H1 (cell line): ENCODE data around the gene TEX30. TPM values are rescaled to one million over a fixed set of nuclear protein-coding genes. Genes with fewer than 3 reads are reported as not detected.

ENCODE experiments used
- CTCF ChIA-PET: fragments of 300-600 bp; sonication (Branson Sonifier 250); formaldehyde crosslinking; loops from one replicate; lab custom pipeline; 2021; ENCODE audit not compliant: partially characterized antibody; lab: Charles Lee
- POLR2A ChIA-PET: fragments of 300-600 bp; sonication (Branson Sonifier 250); formaldehyde crosslinking; loops from one replicate; lab custom pipeline; 2021; ENCODE audit warnings: inconsistent platforms; ENCODE audit not compliant: partially characterized antibody; lab: Charles Lee
- DNase-seq, 2 experiments: peaks; one replicate each; pipeline versions ENCODE4 v3.0.0 to v3.0.0-alpha.2; 2010 to 2022; ENCODE audit warnings: low spot score in 2 of 2, low read depth in 1 of 2, mixed read lengths in 1 of 2
- FAIRE-seq: peaks from 2 replicates; lab custom pipeline; 2011; peaks lifted over from hg19 to GRCh38; lab: Jason Lieb, UNC
- H2AFZ ChIP-seq: 2 replicates; pipeline ENCODE4 v1.8.1; 2012; ENCODE audit warnings: low read length, inconsistent platforms
- H2AK5ac ChIP-seq: 2 replicates; pipeline ENCODE4 v1.6.1; 2013; ENCODE audit warnings: low read depth, low read length
- H2BK120ac ChIP-seq: replicated peaks from 2 replicates; pipeline ENCODE3; 2013; ENCODE audit warnings: low read depth, low read length, inconsistent platforms
- H2BK12ac ChIP-seq: 2 replicates; pipeline ENCODE4 v1.6.1; 2013; ENCODE audit warnings: low read depth, low read length
- H2BK15ac ChIP-seq: 2 replicates; pipeline ENCODE4 v1.6.1; 2013; ENCODE audit warnings: low read length
- H2BK20ac ChIP-seq: 2 replicates; pipeline ENCODE4 v1.6.1; 2013; ENCODE audit warnings: low read length
- H2BK5ac ChIP-seq: 2 replicates; pipeline ENCODE4 v1.6.1; 2013; ENCODE audit warnings: low read depth, low read length
- H3K14ac ChIP-seq: 2 replicates; pipeline ENCODE4 v1.6.1; 2013; ENCODE audit warnings: inconsistent platforms; ENCODE audit not compliant: insufficient read length
- H3K18ac ChIP-seq: 2 replicates; pipeline ENCODE4 v1.6.1; 2013; ENCODE audit warnings: low read length; ENCODE audit errors: extremely low read depth
- H3K23ac ChIP-seq: 2 replicates; pipeline ENCODE4 v1.6.1; 2013; ENCODE audit warnings: inconsistent platforms; ENCODE audit not compliant: insufficient read length
- H3K23me2 ChIP-seq: 2 replicates; pipeline ENCODE4 v1.6.1; 2013; ENCODE audit warnings: low read depth, low read length
- H3K27ac ChIP-seq: 2 replicates; pipeline ENCODE4 v1.6.1; 2011; ENCODE audit warnings: low read depth, low read length, inconsistent platforms
- H3K27me3 ChIP-seq, 4 experiments: replicated peaks in 1 of 4; 1 replicate in 1 of 4; 2 replicates in 3 of 4; pipeline versions ENCODE4 v1.6.1 to v1.8.1; 2011 to 2013; ENCODE audit warnings: low read length in 3 of 4, mild to moderate bottlenecking in 3 of 4, inconsistent platforms in 2 of 4, mixed read lengths in 2 of 4, moderate library complexity in 1 of 4; ENCODE audit not compliant: control insufficient read depth in 3 of 4, insufficient read depth in 3 of 4; ENCODE audit errors: extremely low read depth in 1 of 4
- H3K36me3 ChIP-seq, 4 experiments: 2 replicates each; pipeline versions ENCODE4 v1.6.1 to v1.8.1; 2011 to 2013; ENCODE audit warnings: mild to moderate bottlenecking in 4 of 4, low read length in 3 of 4, moderate library complexity in 2 of 4, control low read depth in 1 of 4, inconsistent platforms in 1 of 4; ENCODE audit not compliant: insufficient read depth in 4 of 4, control insufficient read depth in 2 of 4
- H3K4ac ChIP-seq: replicated peaks from 2 replicates; pipeline ENCODE3; 2013; ENCODE audit warnings: low read length, low read depth, mixed read lengths, inconsistent platforms; ENCODE audit not compliant: insufficient read length
- H3K4me1 ChIP-seq, 4 experiments: replicated peaks in 1 of 4; 1 replicate in 1 of 4; 2 replicates in 3 of 4; pipeline versions ENCODE4 v1.6.1 to v1.8.1; 2011 to 2013; ENCODE audit warnings: low read length in 3 of 4, inconsistent platforms in 2 of 4, mixed read lengths in 1 of 4; ENCODE audit not compliant: insufficient read depth in 4 of 4, control insufficient read depth in 3 of 4
- H3K4me2 ChIP-seq, 2 experiments: 2 replicates each; pipeline versions ENCODE4 v1.6.1 to v1.8.1; 2011 to 2013; ENCODE audit warnings: low read depth in 2 of 2, low read length in 2 of 2, control low read depth in 1 of 2, inconsistent platforms in 1 of 2, mild to moderate bottlenecking in 1 of 2; ENCODE audit not compliant: insufficient read depth in 1 of 2
- H3K4me3 ChIP-seq, 4 experiments: fragments of 200-600, 300-600 bp in 1 of 4; sonication (generic), shearing (Covaris generic), sonication (Bioruptor Twin) in 1 of 4; 2 replicates each; pipeline versions ENCODE4 v1.5.1 to v1.8.1; 2011 to 2016; ENCODE audit warnings: low read length in 4 of 4, low read depth in 3 of 4, control low read depth in 2 of 4, inconsistent platforms in 2 of 4, mild to moderate bottlenecking in 2 of 4, mixed read lengths in 1 of 4, moderate library complexity in 1 of 4; ENCODE audit not compliant: insufficient read depth in 2 of 4; ENCODE audit errors: extremely low read depth in 1 of 4
- H3K56ac ChIP-seq: replicated peaks from 2 replicates; pipeline ENCODE3; 2013; ENCODE audit warnings: low read depth, mild to moderate bottlenecking, mixed read lengths, low read length, inconsistent platforms; ENCODE audit not compliant: insufficient read length
- H3K79me1 ChIP-seq: 2 replicates; pipeline ENCODE4 v1.6.1; 2013; ENCODE audit warnings: low read depth, low read length, control low read depth
- H3K79me2 ChIP-seq, 2 experiments: 2 replicates each; pipeline versions ENCODE4 v1.6.1 to v1.8.1; 2012 to 2013; ENCODE audit warnings: low read length in 2 of 2, mild to moderate bottlenecking in 2 of 2, inconsistent platforms in 1 of 2; ENCODE audit not compliant: insufficient read depth in 2 of 2, control insufficient read depth in 1 of 2
- H3K9ac ChIP-seq, 4 experiments: replicated peaks in 1 of 4; 1 replicate in 1 of 4; 2 replicates in 3 of 4; pipeline versions ENCODE4 v1.6.1 to v1.8.1; 2011 to 2013; ENCODE audit warnings: low read depth in 3 of 4, low read length in 3 of 4, control low read depth in 2 of 4, mild to moderate bottlenecking in 2 of 4, moderate library complexity in 2 of 4, inconsistent platforms in 1 of 4; ENCODE audit errors: extremely low read depth in 1 of 4
- H3K9me3 ChIP-seq, 2 experiments: 2 replicates each; pipeline versions ENCODE4 v1.6.1 to v1.8.1; 2012 to 2013; ENCODE audit warnings: mild to moderate bottlenecking in 2 of 2, moderate library complexity in 2 of 2, control low read depth in 1 of 2, inconsistent platforms in 1 of 2, low read depth in 1 of 2, low read length in 1 of 2, mixed read lengths in 1 of 2; ENCODE audit not compliant: insufficient read depth in 2 of 2
- H4K20me1 ChIP-seq, 2 experiments: replicated peaks in 1 of 2; 2 replicates each; pipeline versions ENCODE3 to v1.8.1; 2011 to 2013; ENCODE audit warnings: inconsistent platforms in 2 of 2, low read length in 2 of 2, mild to moderate bottlenecking in 1 of 2; ENCODE audit not compliant: insufficient read depth in 2 of 2, control insufficient read depth in 1 of 2
- H4K5ac ChIP-seq: 2 replicates; pipeline ENCODE4 v1.6.1; 2013; ENCODE audit warnings: low read length, low read depth, mixed read lengths, inconsistent platforms; ENCODE audit not compliant: insufficient read length
- H4K8ac ChIP-seq: 2 replicates; pipeline ENCODE4 v1.8.0; 2013; ENCODE audit warnings: mild to moderate bottlenecking, moderate library complexity, low read length, inconsistent platforms; ENCODE audit not compliant: insufficient read depth; ENCODE audit errors: extremely low read depth
- H4K91ac ChIP-seq: replicated peaks from 2 replicates; pipeline ENCODE3; 2013; ENCODE audit warnings: low read length, mixed read lengths, inconsistent platforms; ENCODE audit not compliant: insufficient read length
- BCL11A ChIP-seq, 2 experiments: IDR thresholded peaks; one replicate each; pipeline ENCODE4 v1.6.1; 2011; ENCODE audit warnings: low read depth in 2 of 2, low read length in 2 of 2, mild to moderate bottlenecking in 2 of 2
- CTCF ChIP-seq, 3 experiments: IDR thresholded peaks; 1 replicate in 2 of 3; 2 replicates in 1 of 3; pipeline versions ENCODE4 v1.5.1 to v1.6.1; 2011; ENCODE audit warnings: low read length in 3 of 3, mild to moderate bottlenecking in 3 of 3, inconsistent platforms in 2 of 3, low read depth in 1 of 3, moderate library complexity in 1 of 3; ENCODE audit not compliant: insufficient read depth in 1 of 3; ENCODE audit errors: control extremely low read depth in 1 of 3
- EGR1 ChIP-seq: IDR thresholded peaks from 2 replicates; pipeline ENCODE4 v1.6.1; 2011; ENCODE audit warnings: low read depth, low read length, borderline replicate concordance
- JUND ChIP-seq: IDR thresholded peaks from 2 replicates; pipeline ENCODE4 v1.6.1; 2011; ENCODE audit warnings: mild to moderate bottlenecking, improper control_type of control experiment, low read length
- KDM1A ChIP-seq: fragments of 200-600, 300-600 bp; sonication (generic); IDR thresholded peaks from 2 replicates; pipeline ENCODE4 v1.7.1; 2016; ENCODE audit warnings: mild to moderate bottlenecking, low read length, borderline replicate concordance
- POLR2A ChIP-seq, 2 experiments: IDR thresholded peaks; 1 replicate in 1 of 2; 2 replicates in 1 of 2; pipeline ENCODE4 v1.6.1; 2011; ENCODE audit warnings: low read depth in 2 of 2, low read length in 2 of 2, mild to moderate bottlenecking in 2 of 2; ENCODE audit errors: control extremely low read depth in 1 of 2
- POU5F1 ChIP-seq: IDR thresholded peaks from 2 replicates; pipeline ENCODE4 v1.6.1; 2011; ENCODE audit warnings: low read depth, mild to moderate bottlenecking, low read length, moderate library complexity
- WGBS, 2 experiments: shearing (Covaris generic) in 1 of 2; methylation state at CpG; one replicate each; pipeline versions ENCODE4 v1.1.6 to v1.1.7; 2013 to 2015; ENCODE audit warnings: low lambda C conversion rate in 2 of 2, mixed read lengths in 2 of 2, inconsistent platforms in 1 of 2, low coverage in 1 of 2, missing lambda C conversion rate in 1 of 2; ENCODE audit not compliant: insufficient replicate concordance in 2 of 2, insufficient coverage in 1 of 2, insufficient read length in 1 of 2; ENCODE audit errors: extremely low coverage in 1 of 2, missing lambda C conversion rate in 1 of 2; 5-methylcytosine and 5-hydroxymethylcytosine counted together
- polyA plus RNA-seq, 7 experiments: library from polyadenylated mRNA; depleted of rRNA in 3 of 7; stranded (reverse) in 5 of 7; unstranded in 2 of 7; fragments of >200 nt in 5 of 7; fragments of 200-250 nt in 2 of 7; gene quantifications; 1 replicate in 5 of 7; 2 replicates in 1 of 7; 4 replicates in 1 of 7; pipeline versions ENCODE4 v1.2.1 to v1.2.3, GENCODE V29; 2011 to 2013; ENCODE audit warnings: missing spikeins in 2 of 7, mixed read lengths in 2 of 7
- total RNA-seq: library from RNA; stranded (reverse); fragmentation: NEBNext Ultra II Directional; extraction: Animal tissue kit (Norgen Biotek cat#: 25700); gene quantifications from 2 replicates; pipeline ENCODE4 v1.2.1, GENCODE V29; 2021

TEX30 gene
- total and polyA plus RNA-seq, 2 of the 8 experiments (the other 6 are each of a cell fraction or from before 2014, with no cell fraction given), result 6.5 to 10.3 TPM

DNA sequence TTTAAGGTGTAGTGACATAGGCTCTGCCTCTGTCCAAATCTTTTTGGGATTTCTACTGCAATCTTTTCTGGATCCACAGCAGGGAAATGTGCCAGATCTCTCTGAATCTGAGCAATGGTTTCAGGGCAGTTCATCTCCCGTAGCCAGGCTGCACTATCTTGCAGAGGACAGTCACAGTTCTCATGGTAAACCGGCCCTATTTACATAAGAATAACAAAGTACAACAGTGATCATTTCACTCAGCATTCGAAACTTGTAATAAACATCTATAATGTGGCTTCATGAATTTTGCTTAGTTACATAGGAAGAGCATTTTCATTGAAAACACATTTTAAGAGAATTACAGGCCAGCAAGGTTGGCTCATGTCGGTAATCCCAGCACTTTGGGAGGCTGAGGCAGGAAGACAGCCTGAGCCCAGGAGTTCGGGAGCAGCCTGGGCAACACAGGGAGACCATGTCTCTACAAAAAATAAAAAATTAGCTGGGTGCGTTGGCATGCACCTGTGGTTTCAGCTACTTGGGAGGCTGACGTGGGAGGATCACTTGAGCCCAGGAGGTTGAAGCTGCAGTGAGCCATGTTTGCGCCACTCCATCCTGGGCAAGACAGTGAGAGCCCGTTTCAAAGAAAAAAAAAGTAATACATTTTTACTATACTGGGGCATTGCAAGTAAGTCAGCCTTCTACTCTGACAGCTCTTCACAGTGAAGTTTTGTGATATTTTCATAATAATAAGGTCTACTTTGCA is 20.2 kb upstream of the TEX30 start:
- peak overlapping the region; percentile 89; the same call in 1 of the 2 replicates for H2BK12ac ChIP-seq
- H3K4me2 ChIP-seq, result peak overlapping the region; percentile 16 to 46; a peak in 3 of 4 replicates
- CTCF ChIA-PET, result interaction anchor here (0.9 to 1.6 kb wide), 3 partner anchors 30 to 201 kb away, joined by 3 read pairs; partner anchors contain the start of gene TPP2
- peak; percentile 39 for FAIRE-seq
- no peak overlapping the region for H2BK5ac ChIP-seq
- H3K9me3 ChIP-seq, result no peaks in the 10 kb centered on the region
- 0 out of 2 replicates have a peak, but pooled peaks cover 2% of the 10 kb centered on the region for H3K23me2 ChIP-seq
- H3K4me1 ChIP-seq, result peaks cover 0 to 11% (median 6%) of the 10 kb centered on the region in 4 experiments; a peak in 3 of 7 replicates
- no peaks in the 10 kb centered on the region; a peak in 2 of 7 replicates for H3K27me3 ChIP-seq
- H3K56ac ChIP-seq, result no peak overlapping the region
- no peaks in the 10 kb centered on the region for H3K79me1 ChIP-seq
- TF ChIP-seq JUND (no peak), BCL11A (IDR thresholded peaks at IDR 0.05; ENCODE audit: low read depth in 2 of 2, low read length in 2 of 2) (no peak), POLR2A (IDR thresholded peaks at IDR 0.05; ENCODE audit: control extremely low read depth in 1 of 2, low read depth in 2 of 2, low read length in 2 of 2) (no peak), CTCF (IDR thresholded peaks at IDR 0.05; ENCODE audit: control extremely low read depth in 1 of 3, insufficient read depth in 1 of 3, low read depth in 1 of 3, low read length in 3 of 3) (no peak), EGR1 (no peak), KDM1A (no peak), POU5F1 (0 out of 2 replicates have a peak, but pooled peaks have one; percentile 30)
- no peak overlapping the region for H4K91ac ChIP-seq
- peaks cover 0 to 2% of the 10 kb centered on the region in 2 experiments for H4K20me1 ChIP-seq
- H3K23ac ChIP-seq, result no peak overlapping the region
- H3K9ac ChIP-seq, result no peak overlapping the region
- H4K5ac ChIP-seq, result no peak overlapping the region
- no peak overlapping the region for H3K14ac ChIP-seq
- H2BK20ac ChIP-seq, result no peak overlapping the region
- H2BK120ac ChIP-seq, result no peak overlapping the region
- no peak overlapping the region for H2AK5ac ChIP-seq
- no peak overlapping the region for H3K4ac ChIP-seq
- H2BK15ac ChIP-seq, result no peak overlapping the region
- H3K18ac ChIP-seq, result no peak overlapping the region
- H2AFZ ChIP-seq, result no peak overlapping the region
- peaks cover 0 to 15% (median 3%) of the 10 kb centered on the region in 4 experiments; a peak in 3 of 8 replicates for H3K36me3 ChIP-seq
- H4K8ac ChIP-seq, result no peak overlapping the region
- no peaks in the 10 kb centered on the region for H3K79me2 ChIP-seq
- peak overlapping the region in 1 of 4 experiments; percentile 22; a peak in 1 of 8 replicates for H3K4me3 ChIP-seq
- POLR2A ChIA-PET, result no interaction called here
- H3K27ac ChIP-seq, result no peak overlapping the region
- 51% methylated on average over 9 of the region's 9 CpGs; no CpG with 5 or more reads in 1 of the 2 experiments for WGBS, 2 experiments
- no peak for DNase-seq
